Astrocyte of the cerebellum (primary cell): ENCODE measurements around the gene HILPDA.
"Not testable (repeated sequence)": the region's sequence is repeated elsewhere in the genome, so short reads cannot be mapped to it uniquely, and the experiment has no call there.

Source experiments
- DNase-seq: peaks from one replicate; pipeline ENCODE4 v3.0.0-alpha.2; 2011; ENCODE audit warnings: low read depth
- H3K4me3 ChIP-seq: 2 replicates; pipeline ENCODE4 v1.5.1; 2011; ENCODE audit warnings: mild to moderate bottlenecking, low read depth, low read length, moderate library complexity
- CTCF ChIP-seq: IDR thresholded peaks from 2 replicates; pipeline ENCODE4 v1.5.1; 2012; ENCODE audit warnings: low read length, low read depth, moderate library complexity, mild to moderate bottlenecking; ENCODE audit errors: missing control alignments
- in situ Hi-C: cut with HindIII; loops from 2 replicates; pipeline ENCODE4 v1.10.0; 2017; ENCODE audit warnings: low sequenced_read_pairs

Gene HILPDA

GRCh38 chr7:128459394-128459878 lies 3.8 kb downstream of the HILPDA start:
- peak; percentile 83 for TF ChIP-seq CTCF
- H3K4me3 ChIP-seq: no peak overlapping the region
- in situ Hi-C loops: no loop called here
- DNase-seq: peak; percentile 55

- no peak for TF ChIP-seq CTCF
- no peak overlapping the region for H3K4me3 ChIP-seq
- in situ Hi-C loops: no loop called here
- no peak for DNase-seq
These were observed 6.8 kb downstream of the HILPDA start for GRCh38 chr7:128462460-128462859.

GRCh38 chr7:128463345-128463744 lies 7.7 kb downstream of the HILPDA start:
- in situ Hi-C loops, DNase-seq, H3K4me3 ChIP-seq: not testable (repeated sequence)

- in situ Hi-C loops, DNase-seq, H3K4me3 ChIP-seq: not testable (repeated sequence)
These were observed 8.3 kb downstream of the HILPDA start for GRCh38 chr7:128463933-128464332.

GRCh38 chr7:128466871-128467270 lies 11.2 kb downstream of the HILPDA start:
- in situ Hi-C loops, H3K4me3 ChIP-seq, DNase-seq: not testable (repeated sequence)

- TF ChIP-seq CTCF: peak; percentile 44
- DNase-seq: peak; percentile 69
- in situ Hi-C loops: not testable (repeated sequence)
- H3K4me3 ChIP-seq: peak within 1 kb of the TSS; percentile 75
These were observed 21.0 kb downstream of the HILPDA start, which contains the start of gene METTL2B for GRCh38 chr7:128476402-128477335. Gene METTL2B (plus strand): TSS chr7:128476748. CDS start chr7:128476766, 18 bp downstream.

GRCh38 chr7:128477336-128477690 lies 21.6 kb downstream of the HILPDA start:
- in situ Hi-C loops, DNase-seq: not testable (repeated sequence)
- H3K4me3 ChIP-seq: peak overlapping the region; percentile 75

GRCh38 chr7:128479082-128479481 lies 23.4 kb downstream of the HILPDA start:
- DNase-seq, H3K4me3 ChIP-seq, in situ Hi-C loops: not testable (repeated sequence)

- DNase-seq, in situ Hi-C loops, H3K4me3 ChIP-seq: not testable (repeated sequence)
These were observed 32.5 kb downstream of the HILPDA start for GRCh38 chr7:128488134-128488533.

- no peak for TF ChIP-seq CTCF
- in situ Hi-C loops: no loop called here
- no peak for DNase-seq
- no peak overlapping the region for H3K4me3 ChIP-seq
These were observed 41.7 kb downstream of the HILPDA start for GRCh38 chr7:128497405-128497804.

GRCh38 chr7:128505416-128505815 lies 49.7 kb downstream of the HILPDA start:
- H3K4me3 ChIP-seq, in situ Hi-C loops, DNase-seq: not testable (repeated sequence)

GRCh38 chr7:128506819-128507218 lies 51.1 kb downstream of the HILPDA start:
- in situ Hi-C loops, H3K4me3 ChIP-seq, DNase-seq: not testable (repeated sequence)

GRCh38 chr7:128507321-128507993 lies 51.8 kb downstream of the HILPDA start:
- in situ Hi-C loops, H3K4me3 ChIP-seq, DNase-seq: not testable (repeated sequence)
